GM12878 (cell line): Measurements from ENCODE around the gene IL1RAP. TPM values are rescaled to one million over a fixed set of nuclear protein-coding genes. Genes with fewer than 3 reads are reported as not detected.

Experiments
- ATAC-seq: fragments of 200-7000 bp; cut with Tn5 transposase; 3 replicates; pipeline ENCODE4 v1.9.1; 2020; ENCODE audit warnings: mild to moderate bottlenecking, moderate library complexity
- BruUV-seq: library from RNA; stranded (reverse); fragments of 400-500 nt; replicated peaks from 2 replicates; lab custom pipeline; 2021; lab: Mats Ljungman, UMichigan
- CTCF ChIA-PET: fragments of 300-600 bp; sonication (Branson Sonifier 250); formaldehyde crosslinking; extraction: SDS; loops from one replicate; lab custom pipeline; 2021; ENCODE audit warnings: inconsistent platforms; lab: Yijun Ruan, JAX
- POLR2A ChIA-PET: fragments of 350-600 bp; formaldehyde crosslinking; extraction: SDS; loops from one replicate; lab custom pipeline; 2021; ENCODE audit warnings: inconsistent platforms; lab: Charles Lee
- RAD21 ChIA-PET: fragments of 300-600 bp; sonication (Branson Sonifier 250); formaldehyde crosslinking; loops from one replicate; lab custom pipeline; 2023; ENCODE audit warnings: antibody characterized with exemption; ENCODE audit not compliant: unreplicated experiment; lab: Charles Lee
- SMC1A ChIA-PET: fragments of 300-600 bp; sonication (Branson Sonifier 250); formaldehyde crosslinking; loops from one replicate; lab custom pipeline; 2023; ENCODE audit not compliant: unreplicated experiment, uncharacterized antibody; lab: Charles Lee
- DNase-seq: peaks from one replicate; pipeline ENCODE4 v3.0.0-alpha.2; 2011; ENCODE audit warnings: low read depth, low spot score
- FAIRE-seq: peaks from 3 replicates; lab custom pipeline; 2011; peaks lifted over from hg19 to GRCh38; lab: Jason Lieb, UNC
- H2AFZ ChIP-seq: 2 replicates; pipeline ENCODE4 v1.6.0; 2011; ENCODE audit warnings: low read depth, low read length, control low read depth; ENCODE audit not compliant: control insufficient read depth
- H3K27ac ChIP-seq: 2 replicates; pipeline ENCODE4 v1.5.1; 2011; ENCODE audit warnings: control low read depth; ENCODE audit not compliant: control insufficient read depth, insufficient read depth
- H3K27me3 ChIP-seq, 2 experiments: replicated peaks in 1 of 2; 2 replicates each; pipeline versions ENCODE4 v1.6.0 to v1.6.1; 2011; ENCODE audit warnings: low read length in 1 of 2; ENCODE audit not compliant: control insufficient read depth in 2 of 2, insufficient read depth in 2 of 2
- H3K36me3 ChIP-seq, 2 experiments: 2 replicates each; pipeline ENCODE4 v1.5.1; 2011; ENCODE audit warnings: low read length in 1 of 2; ENCODE audit not compliant: control insufficient read depth in 2 of 2, insufficient read depth in 2 of 2
- H3K4me1 ChIP-seq: 2 replicates; pipeline ENCODE4 v1.6.1; 2011; ENCODE audit warnings: mild to moderate bottlenecking, low read length, moderate library complexity, mixed read lengths; ENCODE audit not compliant: control insufficient read depth, insufficient read depth
- H3K4me2 ChIP-seq: 2 replicates; pipeline ENCODE4 v1.6.0; 2011; ENCODE audit warnings: control low read depth; ENCODE audit not compliant: control insufficient read depth, insufficient read depth
- H3K4me3 ChIP-seq: fragments of 200-600 bp; sonication (generic); 2 replicates; pipeline ENCODE4 v1.5.1; 2016
- H3K79me2 ChIP-seq: 2 replicates; pipeline ENCODE4 v1.6.0; 2011; ENCODE audit warnings: low read length; ENCODE audit not compliant: control insufficient read depth, insufficient read depth
- H3K9ac ChIP-seq: 2 replicates; pipeline ENCODE4 v1.8.0; 2011; ENCODE audit warnings: low read length, control low read depth, mixed read lengths; ENCODE audit not compliant: control insufficient read depth, insufficient read depth
- H3K9me3 ChIP-seq: replicated peaks from 3 replicates; pipeline ENCODE4 v1.5.1; 2011; ENCODE audit warnings: mild to moderate bottlenecking, low read length; ENCODE audit not compliant: control insufficient read depth, insufficient read depth
- H4K20me1 ChIP-seq: 2 replicates; pipeline ENCODE4 v1.6.0; 2011; ENCODE audit not compliant: control insufficient read depth, insufficient read depth
- BHLHE40 ChIP-seq, 2 experiments: fragments of 450-650 bp in 1 of 2; IDR thresholded peaks; 2 replicates each; pipeline ENCODE4 v1.6.1; 2011 to 2017; ENCODE audit warnings: low read depth in 2 of 2, borderline replicate concordance in 1 of 2, improper control_type of control experiment in 1 of 2, low read length in 1 of 2, mild to moderate bottlenecking in 1 of 2
- BMI1 ChIP-seq: fragments of 450-650 bp; IDR thresholded peaks from 2 replicates; pipeline ENCODE4 v1.6.1; 2016; ENCODE audit warnings: mild to moderate bottlenecking, moderate library complexity, borderline replicate concordance
- ELK1 ChIP-seq: IDR thresholded peaks from 2 replicates; pipeline ENCODE4 v1.6.1; 2012; ENCODE audit warnings: low read depth, low read length, improper control_type of control experiment
- ESRRA ChIP-seq: IDR thresholded peaks from 2 replicates; pipeline ENCODE4 v1.6.1; 2012; ENCODE audit warnings: mild to moderate bottlenecking, low read length, improper control_type of control experiment
- IRF4 ChIP-seq: IDR thresholded peaks from 2 replicates; pipeline ENCODE4 v1.6.1; 2011; ENCODE audit warnings: low read depth, low read length
- KDM1A ChIP-seq: fragments of 200-600 bp; sonication (generic); IDR thresholded peaks from 2 replicates; pipeline ENCODE4 v1.6.1; 2016; ENCODE audit warnings: borderline replicate concordance
- MEF2B ChIP-seq: fragments of 450-650 bp; IDR thresholded peaks from 2 replicates; pipeline ENCODE4 v1.6.1; 2018; ENCODE audit warnings: mild to moderate bottlenecking, moderate library complexity; ENCODE audit not compliant: partially characterized antibody, poor library complexity, severe bottlenecking
- MTA2 ChIP-seq: fragments of 450-650 bp; IDR thresholded peaks from 2 replicates; pipeline ENCODE4 v1.6.1; 2016; ENCODE audit warnings: low read depth, mild to moderate bottlenecking, moderate library complexity
- NFXL1 ChIP-seq: fragments of 450-650 bp; IDR thresholded peaks from 2 replicates; pipeline ENCODE4 v1.6.1; 2017; ENCODE audit warnings: antibody characterized with exemption, mild to moderate bottlenecking, borderline replicate concordance
- NR2C1 ChIP-seq: fragments of 450-650 bp; IDR thresholded peaks from 2 replicates; pipeline ENCODE4 v1.6.1; 2017; ENCODE audit warnings: antibody characterized with exemption, mild to moderate bottlenecking, moderate library complexity
- NR2F1 ChIP-seq: fragments of 450-650 bp; conservative IDR thresholded peaks from 2 replicates; pipeline ENCODE4 v1.6.1; 2017; ENCODE audit warnings: mild to moderate bottlenecking
- REST ChIP-seq: IDR thresholded peaks from 2 replicates; pipeline ENCODE4 v1.6.1; 2012; ENCODE audit warnings: mild to moderate bottlenecking, low read depth, low read length
- SMARCA5 ChIP-seq: fragments of 450-650 bp; IDR thresholded peaks from 2 replicates; pipeline ENCODE4 v1.6.1; 2017; ENCODE audit warnings: mild to moderate bottlenecking
- ZNF217 ChIP-seq: fragments of 450-650 bp; IDR thresholded peaks from 2 replicates; pipeline ENCODE4 v1.6.1; 2017; ENCODE audit warnings: antibody characterized with exemption, mild to moderate bottlenecking
- WGBS: methylation state at CpG from one replicate; pipeline ENCODE4 v1.1.6; 2016; ENCODE audit warnings: low lambda C conversion rate; ENCODE audit not compliant: insufficient replicate concordance, insufficient coverage; ENCODE audit errors: missing lambda C conversion rate; 5-methylcytosine and 5-hydroxymethylcytosine counted together
- in situ Hi-C: fragments of 300-500 bp; cut with MboI; formaldehyde crosslinking; loops from 9 replicates; pipeline ENCODE4 v1.14.3; 2018; ENCODE audit warnings: mixed read lengths
- intact Hi-C: fragments of 100-400 bp; cut with micrococcal nuclease; formaldehyde crosslinking; loops from one replicate; pipeline ENCODE4 v1.14.2; 2022; ENCODE audit not compliant: unreplicated experiment
- polyA plus RNA-seq, 11 experiments: library from polyadenylated mRNA; depleted of rRNA in 4 of 11; unstranded in 6 of 11; stranded (reverse) in 5 of 11; fragments of >200 nt; fragmentation: Nextera tagmentation in 4 of 11; fragmentation: Illumina TruSeq in 1 of 11; extraction: Ambion mirVana in 4 of 11; extraction: Trizol in 1 of 11; gene quantifications; 1 replicate in 1 of 11; 2 replicates in 10 of 11; pipeline versions ENCODE4 v1.2.1 to v1.2.3, GENCODE V29; 2011 to 2016; ENCODE audit warnings: inconsistent platforms in 2 of 11, missing spikeins in 2 of 11, low read depth in 1 of 11
- total RNA-seq, 4 experiments: library from RNA; depleted of rRNA in 3 of 4; stranded (reverse); fragments of >200 nt in 3 of 4; fragmentation: Illumina TruSeq in 1 of 4; extraction: Trizol in 1 of 4; gene quantifications; 2 replicates each; pipeline versions ENCODE4 v1.2.1 to v1.2.3, GENCODE V29; 2013 to 2021
- TF ChIP-seq, protein P1 (sequence below): fragments of 450-650 bp; IDR thresholded peaks from 2 replicates; pipeline ENCODE4 v1.6.1; 2017; ENCODE audit warnings: low read depth, mild to moderate bottlenecking, moderate library complexity
- TF ChIP-seq, protein P2 (sequence below): fragments of 450-650 bp; IDR thresholded peaks from 2 replicates; pipeline ENCODE4 v1.6.1; 2014; ENCODE audit warnings: mild to moderate bottlenecking

Gene IL1RAP
- total and polyA plus RNA-seq, 10 of the 15 experiments (the other 5 are each of a cell fraction or from before 2014, with no cell fraction given) = 0.17 to 1.0 (median 0.44) TPM; not detected in 1

DNA sequence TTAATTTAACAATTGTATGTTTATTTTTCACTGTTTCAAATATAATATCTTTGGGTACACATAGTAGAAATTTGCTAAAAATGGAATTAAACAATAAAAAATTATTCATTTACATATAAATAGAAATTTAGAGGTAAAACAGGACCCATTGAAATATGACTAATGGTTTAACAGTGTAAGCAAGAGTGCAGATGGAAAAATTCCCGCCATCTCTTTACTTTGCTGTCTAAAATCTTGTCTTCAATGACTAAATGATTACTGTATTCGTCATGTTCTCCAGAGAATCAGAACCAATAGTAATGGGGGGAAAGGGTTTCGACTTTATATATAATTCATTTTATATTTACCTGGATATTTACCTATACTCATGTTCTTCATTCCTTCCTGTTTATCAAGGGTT is 163.1 kb downstream of the IL1RAP start:
- DNase-seq (no peak), FAIRE-seq (no peak), ATAC-seq (no peak)
- H3K27ac ChIP-seq = no peak overlapping the region
- CTCF ChIA-PET = no interaction called here
- intact Hi-C loops = no loop called here
- H3K4me2 ChIP-seq = no peak overlapping the region
- POLR2A ChIA-PET = no interaction called here
- 17% methylated on average over 3 of the region's 3 CpGs for WGBS
- H3K79me2 ChIP-seq = no peaks in the 10 kb centered on the region
- H2AFZ ChIP-seq = no peak overlapping the region
- H3K4me3 ChIP-seq = no peak overlapping the region
- no peak overlapping the region for H3K9ac ChIP-seq
- no peaks in the 10 kb centered on the region for H3K36me3 ChIP-seq
- no TSS peak for BruUV-seq
- no peaks in the 10 kb centered on the region for H4K20me1 ChIP-seq
- H3K9me3 ChIP-seq = no peaks in the 10 kb centered on the region; the same call in 2 of the 3 replicates
- H3K27me3 ChIP-seq = no peaks in the 10 kb centered on the region
- SMC1A ChIA-PET = no interaction called here
- RAD21 ChIA-PET = no interaction called here
- H3K4me1 ChIP-seq = no peaks in the 10 kb centered on the region
- in situ Hi-C loops = no loop called here
- TF ChIP-seq, protein P1, sequence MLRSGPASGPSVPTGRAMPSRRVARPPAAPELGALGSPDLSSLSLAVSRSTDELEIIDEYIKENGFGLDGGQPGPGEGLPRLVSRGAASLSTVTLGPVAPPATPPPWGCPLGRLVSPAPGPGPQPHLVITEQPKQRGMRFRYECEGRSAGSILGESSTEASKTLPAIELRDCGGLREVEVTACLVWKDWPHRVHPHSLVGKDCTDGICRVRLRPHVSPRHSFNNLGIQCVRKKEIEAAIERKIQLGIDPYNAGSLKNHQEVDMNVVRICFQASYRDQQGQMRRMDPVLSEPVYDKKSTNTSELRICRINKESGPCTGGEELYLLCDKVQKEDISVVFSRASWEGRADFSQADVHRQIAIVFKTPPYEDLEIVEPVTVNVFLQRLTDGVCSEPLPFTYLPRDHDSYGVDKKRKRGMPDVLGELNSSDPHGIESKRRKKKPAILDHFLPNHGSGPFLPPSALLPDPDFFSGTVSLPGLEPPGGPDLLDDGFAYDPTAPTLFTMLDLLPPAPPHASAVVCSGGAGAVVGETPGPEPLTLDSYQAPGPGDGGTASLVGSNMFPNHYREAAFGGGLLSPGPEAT = no peak
- TF ChIP-seq ZNF217 = no peak
- TF ChIP-seq, protein P2, sequence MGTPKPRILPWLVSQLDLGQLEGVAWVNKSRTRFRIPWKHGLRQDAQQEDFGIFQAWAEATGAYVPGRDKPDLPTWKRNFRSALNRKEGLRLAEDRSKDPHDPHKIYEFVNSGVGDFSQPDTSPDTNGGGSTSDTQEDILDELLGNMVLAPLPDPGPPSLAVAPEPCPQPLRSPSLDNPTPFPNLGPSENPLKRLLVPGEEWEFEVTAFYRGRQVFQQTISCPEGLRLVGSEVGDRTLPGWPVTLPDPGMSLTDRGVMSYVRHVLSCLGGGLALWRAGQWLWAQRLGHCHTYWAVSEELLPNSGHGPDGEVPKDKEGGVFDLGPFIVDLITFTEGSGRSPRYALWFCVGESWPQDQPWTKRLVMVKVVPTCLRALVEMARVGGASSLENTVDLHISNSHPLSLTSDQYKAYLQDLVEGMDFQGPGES = no peak
- no peak for TF ChIP-seq ESRRA
- no peak for TF ChIP-seq MEF2B
- TF ChIP-seq BHLHE40 (IDR thresholded peaks at IDR 0.05; ENCODE audit: borderline replicate concordance in 1 of 2, low read depth in 2 of 2, low read length in 1 of 2) = no peak
- no peak for TF ChIP-seq MTA2
- TF ChIP-seq SMARCA5 = no peak
- no peak for TF ChIP-seq IRF4
- TF ChIP-seq NFXL1 = no peak
- TF ChIP-seq BMI1 = no peak
- TF ChIP-seq NR2C1 = no peak
- TF ChIP-seq NR2F1 = no peak
- no peak for TF ChIP-seq REST
- no peak for TF ChIP-seq ELK1
- no peak for TF ChIP-seq KDM1A
